Kidney epithelial cell (primary cell): Measurements from ENCODE around the gene PRPF6. TPM values are rescaled to one million over a fixed set of nuclear protein-coding genes. Genes with fewer than 3 reads are reported as not detected.
"Not testable (repeated sequence)": the region's sequence is repeated elsewhere in the genome, so short reads cannot be mapped to it uniquely, and the experiment has no call there.

ENCODE experiments used
- DNase-seq: peaks from one replicate; pipeline ENCODE4 v3.0.0-alpha.2; 2010; ENCODE audit warnings: low read depth
- H3K27me3 ChIP-seq: 2 replicates; pipeline ENCODE4 v1.6.0; 2011; ENCODE audit warnings: low read length; ENCODE audit not compliant: control insufficient read depth, insufficient read depth
- H3K36me3 ChIP-seq: 2 replicates; pipeline ENCODE4 v1.5.1; 2011; ENCODE audit warnings: low read length; ENCODE audit not compliant: control insufficient read depth, insufficient read depth
- H3K4me3 ChIP-seq: 2 replicates; pipeline ENCODE4 v1.5.1; 2011; ENCODE audit warnings: low read depth, mild to moderate bottlenecking, control low read depth, low read length
- CTCF ChIP-seq: IDR thresholded peaks from 2 replicates; pipeline ENCODE4 v1.5.1; 2011; ENCODE audit warnings: mild to moderate bottlenecking, moderate library complexity, low read length, control low read depth, inconsistent platforms; ENCODE audit not compliant: insufficient read depth, poor library complexity, severe bottlenecking
- total RNA-seq: library from RNA; depleted of rRNA; stranded (reverse); fragments of >200 nt; gene quantifications from 2 replicates; pipeline ENCODE4 v1.2.3, GENCODE V29; 2015

PRPF6 gene
- total RNA-seq, 1 donor from 2014 or later: 78.5 TPM

- Histone ChIP-seq H3K36me3 (peaks cover 6% of the 10 kb centered on the region), H3K27me3 (no peaks in the 10 kb centered on the region), H3K4me3 (no peak overlapping the region)
- DNase-seq: no peak
- TF ChIP-seq CTCF: no peak
Measured at GRCh38 chr20:64011366-64011779, 30.4 kb downstream of the PRPF6 start.

- not testable (repeated sequence) for H3K36me3 ChIP-seq, DNase-seq, H3K27me3 ChIP-seq, H3K4me3 ChIP-seq
Measured at GRCh38 chr20:64012385-64013154, 31.6 kb downstream of the PRPF6 start.

DNA sequence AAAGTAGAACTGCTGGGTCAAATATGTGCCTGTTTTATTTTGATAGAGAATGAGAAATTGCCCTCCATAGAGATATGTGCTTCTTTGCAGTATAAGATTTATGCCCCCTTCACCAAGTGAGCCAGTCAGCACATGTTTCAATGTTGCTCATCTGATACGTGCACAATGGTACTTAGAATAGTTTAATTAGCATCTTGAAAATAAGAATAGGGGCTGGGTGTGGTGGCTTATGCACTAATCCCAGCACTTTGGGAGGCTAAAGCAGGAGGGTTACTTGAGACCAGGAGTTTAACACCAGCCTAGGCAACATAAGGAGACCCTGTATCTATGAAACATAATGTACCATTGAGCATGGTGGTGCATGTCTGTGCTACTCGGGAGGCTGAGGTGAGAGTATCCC lies 34.7 kb downstream of the PRPF6 start:
- Histone ChIP-seq H3K27me3 (no peaks in the 10 kb centered on the region), H3K36me3 (peaks cover 2% of the 10 kb centered on the region), H3K4me3 (no peak overlapping the region)
- DNase-seq: no peak
- TF ChIP-seq CTCF: no peak

DNA sequence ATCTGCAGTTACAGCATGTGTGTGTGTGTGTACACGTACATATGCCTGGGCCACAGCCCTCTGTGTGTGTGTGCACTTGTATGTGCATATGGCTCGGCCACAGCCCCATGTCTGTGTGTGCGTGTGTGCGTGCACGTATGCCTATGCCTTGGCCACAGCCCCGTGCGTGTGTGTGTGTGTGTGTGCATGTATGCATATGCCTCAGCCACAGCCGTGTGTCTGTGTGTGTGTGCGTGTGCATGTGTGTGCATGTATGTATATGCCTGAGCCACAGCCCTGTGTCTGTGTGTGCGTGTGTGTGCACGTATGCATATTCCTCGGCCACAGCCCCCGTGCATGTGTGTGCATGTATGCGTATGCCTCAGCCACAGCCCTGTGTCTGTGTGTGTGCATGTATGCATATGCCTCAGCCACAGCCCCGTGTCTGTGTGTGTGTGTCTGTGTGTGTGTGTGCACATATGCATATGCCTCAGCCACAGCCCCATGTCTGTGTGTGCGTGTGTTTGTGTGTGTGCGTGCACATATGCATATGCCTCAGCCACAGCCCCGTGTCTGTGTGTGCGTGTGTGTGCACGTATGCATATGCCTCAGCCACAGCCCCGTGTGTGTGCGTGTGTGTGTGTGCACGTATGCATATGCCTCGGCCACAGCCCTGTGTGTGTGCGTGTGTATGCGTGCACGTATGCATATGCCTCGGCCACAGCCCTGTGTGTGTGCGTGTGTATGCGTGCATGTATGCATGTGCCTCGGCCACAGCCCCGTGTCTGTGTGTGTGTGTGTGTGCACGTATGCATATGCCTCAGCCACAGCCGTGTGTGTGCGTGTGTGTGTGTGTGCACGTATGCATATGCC lies 40.4 kb downstream of the PRPF6 start:
- no peak for DNase-seq
- peaks cover 3% of the 10 kb centered on the region for H3K36me3 ChIP-seq
- no peak for TF ChIP-seq CTCF
- no peak overlapping the region for H3K4me3 ChIP-seq
- H3K27me3 ChIP-seq: no peaks in the 10 kb centered on the region

- no peak for TF ChIP-seq CTCF
- Histone ChIP-seq H3K27me3 (no peaks in the 10 kb centered on the region), H3K36me3 (peaks cover 5% of the 10 kb centered on the region), H3K4me3 (no peak overlapping the region)
- DNase-seq: no peak
Measured at GRCh38 chr20:64022671-64023360, 41.9 kb downstream of the PRPF6 start.
